Esophagus squamous epithelium (tissue), 4 donors: ENCODE data around the gene OLFML2A.

ENCODE experiments used
- POLR2A ChIP-seq, 4 donors: fragments of 450-650 bp; IDR thresholded peaks; one replicate each; pipeline ENCODE4 v1.6.1; 2017; ENCODE audit warnings: antibody characterized with exemption in 4 of 4, mild to moderate bottlenecking in 4 of 4, moderate library complexity in 3 of 4
- TF ChIP-seq, protein P1 (sequence below), 6 experiments: fragments of 450-650 bp in 4 of 6; fragments of 200-600 bp in 2 of 6; sonication (generic) in 2 of 6; IDR thresholded peaks; one replicate each; pipeline ENCODE4 v1.5.1; 2016 to 2019; ENCODE audit warnings: antibody characterized with exemption in 6 of 6, mild to moderate bottlenecking in 4 of 6, moderate library complexity in 4 of 6

- TF ChIP-seq, protein P1, sequence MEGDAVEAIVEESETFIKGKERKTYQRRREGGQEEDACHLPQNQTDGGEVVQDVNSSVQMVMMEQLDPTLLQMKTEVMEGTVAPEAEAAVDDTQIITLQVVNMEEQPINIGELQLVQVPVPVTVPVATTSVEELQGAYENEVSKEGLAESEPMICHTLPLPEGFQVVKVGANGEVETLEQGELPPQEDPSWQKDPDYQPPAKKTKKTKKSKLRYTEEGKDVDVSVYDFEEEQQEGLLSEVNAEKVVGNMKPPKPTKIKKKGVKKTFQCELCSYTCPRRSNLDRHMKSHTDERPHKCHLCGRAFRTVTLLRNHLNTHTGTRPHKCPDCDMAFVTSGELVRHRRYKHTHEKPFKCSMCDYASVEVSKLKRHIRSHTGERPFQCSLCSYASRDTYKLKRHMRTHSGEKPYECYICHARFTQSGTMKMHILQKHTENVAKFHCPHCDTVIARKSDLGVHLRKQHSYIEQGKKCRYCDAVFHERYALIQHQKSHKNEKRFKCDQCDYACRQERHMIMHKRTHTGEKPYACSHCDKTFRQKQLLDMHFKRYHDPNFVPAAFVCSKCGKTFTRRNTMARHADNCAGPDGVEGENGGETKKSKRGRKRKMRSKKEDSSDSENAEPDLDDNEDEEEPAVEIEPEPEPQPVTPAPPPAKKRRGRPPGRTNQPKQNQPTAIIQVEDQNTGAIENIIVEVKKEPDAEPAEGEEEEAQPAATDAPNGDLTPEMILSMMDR (IDR thresholded peaks at IDR 0.05): no peak
- no peak for TF ChIP-seq POLR2A (IDR thresholded peaks at IDR 0.05)
Measured at GRCh38 chr9:124810663-124811355, 33.9 kb downstream of the OLFML2A start.
